Spinal cord (tissue), 10 donors: Measurements from ENCODE around the gene UBE2I. TPM values are rescaled to one million over a fixed set of nuclear protein-coding genes. Genes with fewer than 3 reads are reported as not detected.

Experiments used
- DNase-seq, 6 donors: peaks; one replicate each; pipeline versions ENCODE4 v3.0.0 to v3.0.0-alpha.2; 2013 to 2015; ENCODE audit warnings: low spot score in 6 of 6, low read depth in 4 of 6
- H3K27ac ChIP-seq: one replicate; pipeline ENCODE4 v1.5.1; 2013; ENCODE audit warnings: low read depth, low read length, control low read depth
- H3K27me3 ChIP-seq: one replicate; pipeline ENCODE4 v1.6.1; 2013; ENCODE audit warnings: low read length; ENCODE audit not compliant: control insufficient read depth, insufficient read depth
- H3K36me3 ChIP-seq: one replicate; pipeline ENCODE4 v1.6.1; 2013; ENCODE audit warnings: low read length; ENCODE audit not compliant: control insufficient read depth, insufficient read depth
- H3K4me1 ChIP-seq: one replicate; pipeline ENCODE4 v1.6.1; 2013; ENCODE audit warnings: low read length; ENCODE audit not compliant: control insufficient read depth, insufficient read depth
- H3K4me3 ChIP-seq: one replicate; pipeline ENCODE4 v1.5.1; 2013; ENCODE audit warnings: low read depth, low read length, control low read depth
- H3K9me3 ChIP-seq: one replicate; pipeline ENCODE4 v1.6.1; 2013; ENCODE audit warnings: low read length; ENCODE audit not compliant: control insufficient read depth, insufficient read depth
- WGBS: methylation state at CpG from one replicate; pipeline ENCODE4 v1.1.5; 2013; ENCODE audit warnings: missing lambda C conversion rate; ENCODE audit not compliant: insufficient coverage; 5-methylcytosine and 5-hydroxymethylcytosine counted together
- polyA plus RNA-seq, 2 donors: library from polyadenylated mRNA; unstranded; fragments of 120-200 nt; gene quantifications; one replicate each; pipeline ENCODE4 v1.2.1, GENCODE V29; 2013; ENCODE audit not compliant: insufficient read length in 2 of 2
- total RNA-seq, 2 donors: library from RNA; depleted of rRNA in 1 of 2; stranded (reverse); fragments of 120-200 nt in 1 of 2; fragments of >200 nt in 1 of 2; gene quantifications; one replicate each; pipeline versions ENCODE4 v1.2.3 to v1.2.4, GENCODE V29; 2013 to 2014
- donor health status: healthy.

The UBE2I gene
- total and polyA plus RNA-seq, 4 donors: 28.7 to 139 (median 82.3) TPM

DNA sequence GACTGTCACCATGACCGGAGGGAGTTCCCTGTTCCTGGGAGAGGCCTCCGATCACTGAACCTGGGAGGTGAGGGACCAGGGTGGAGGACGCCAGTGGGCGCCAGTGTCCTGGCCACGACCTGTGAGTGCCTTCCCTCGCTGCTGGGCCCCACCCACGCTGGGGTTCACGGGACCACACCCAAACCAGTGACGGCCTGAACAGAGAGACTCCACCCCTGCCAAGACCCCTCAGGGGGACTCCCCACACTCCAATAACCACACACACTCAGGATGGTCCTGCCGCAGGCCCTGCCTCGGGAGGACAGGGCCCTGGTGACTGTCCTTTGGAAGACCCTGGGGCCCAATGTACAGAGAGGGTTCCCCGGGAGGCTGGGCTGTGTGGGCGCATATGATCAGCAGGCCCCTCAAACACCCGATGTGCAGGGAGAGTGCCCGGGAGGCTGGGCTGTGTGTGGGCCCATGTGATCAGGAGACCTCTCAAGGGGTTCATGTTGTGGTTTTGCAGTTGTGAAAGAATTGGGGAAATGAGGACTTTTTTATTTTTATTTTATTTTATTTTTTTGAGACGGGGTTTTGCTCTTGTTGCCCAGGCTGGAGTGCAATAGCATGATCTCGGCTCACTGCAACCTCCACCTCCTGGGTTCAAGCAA is 27.0 kb upstream of the UBE2I start:
- Histone ChIP-seq H3K27ac (no peak overlapping the region), H3K4me1 (peaks cover 4% of the 10 kb centered on the region), H3K4me3 (no peak overlapping the region), H3K27me3 (peaks cover 22% of the 10 kb centered on the region), H3K9me3 (no peaks in the 10 kb centered on the region), H3K36me3 (no peaks in the 10 kb centered on the region)
- no peak for DNase-seq
- 78% methylated on average over 12 of the region's 17 CpGs for WGBS

GRCh38 chr16:1283296-1283695 is 26.1 kb upstream of the UBE2I start:
- 34% methylated on average over 17 of the region's 17 CpGs for WGBS
- no peak for DNase-seq
- no peaks in the 10 kb centered on the region for H3K9me3 ChIP-seq
- H3K27me3 ChIP-seq: peaks cover 26% of the 10 kb centered on the region
- no peaks in the 10 kb centered on the region for H3K36me3 ChIP-seq
- no peak overlapping the region for H3K27ac ChIP-seq
- no peak overlapping the region for H3K4me3 ChIP-seq
- H3K4me1 ChIP-seq: no peaks in the 10 kb centered on the region

DNA sequence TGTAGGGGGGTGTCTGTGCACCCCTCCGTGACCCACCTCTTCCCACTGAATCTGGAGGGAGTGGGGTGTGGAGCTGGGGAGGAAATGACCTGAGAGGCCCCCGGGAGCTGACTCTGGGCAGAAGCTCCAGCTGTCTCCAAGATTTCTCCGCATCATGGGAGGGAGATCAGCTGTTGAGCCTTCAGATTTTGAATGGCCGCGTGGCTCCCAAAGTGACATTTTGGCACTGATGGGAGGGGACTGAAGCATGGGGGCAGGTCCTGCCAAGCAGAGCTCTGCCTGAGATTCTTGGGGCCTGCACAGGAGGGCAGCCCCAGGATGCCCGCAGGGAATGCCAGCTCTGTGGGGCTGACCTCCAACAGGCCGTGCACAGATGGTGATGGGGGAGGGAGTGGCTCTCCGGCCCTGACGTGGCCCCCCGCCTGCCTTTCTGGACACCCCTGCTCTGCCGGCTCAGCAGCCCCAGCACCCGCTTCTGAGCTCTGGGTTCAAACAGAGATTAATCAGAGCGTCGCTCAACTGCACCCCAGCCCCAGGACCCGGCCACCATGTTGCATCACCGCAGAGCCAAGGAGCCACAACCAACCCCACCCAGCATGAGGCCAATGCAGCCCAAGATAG is 25.3 kb upstream of the UBE2I start:
- H3K36me3 ChIP-seq: no peaks in the 10 kb centered on the region
- 73% methylated on average over 13 of the region's 16 CpGs for WGBS
- no peaks in the 10 kb centered on the region for H3K9me3 ChIP-seq
- no peak overlapping the region for H3K4me3 ChIP-seq
- no peak for DNase-seq
- no peak overlapping the region for H3K27ac ChIP-seq
- peaks cover 1% of the 10 kb centered on the region for H3K4me1 ChIP-seq
- peaks cover 31% of the 10 kb centered on the region for H3K27me3 ChIP-seq

- WGBS: 62% methylated on average over 34 of the region's 38 CpGs
These were observed 23.5 kb upstream of the UBE2I start for GRCh38 chr16:1285669-1286512.

GRCh38 chr16:1286513-1287094 is 22.8 kb upstream of the UBE2I start:
- H3K27ac ChIP-seq: no peak overlapping the region
- H3K27me3 ChIP-seq: peaks cover 54% of the 10 kb centered on the region
- no peaks in the 10 kb centered on the region for H3K36me3 ChIP-seq
- H3K4me1 ChIP-seq: peaks cover 18% of the 10 kb centered on the region
- 72% methylated on average over 22 of the region's 25 CpGs for WGBS
- no peak overlapping the region for H3K4me3 ChIP-seq
- DNase-seq: no peak
- H3K9me3 ChIP-seq: no peaks in the 10 kb centered on the region

More at GRCh38 chr16:1285669-1286512, 23.5 kb upstream of the UBE2I start:
- peaks cover 47% of the 10 kb centered on the region for H3K27me3 ChIP-seq
- H3K4me3 ChIP-seq: no peak overlapping the region
- no peaks in the 10 kb centered on the region for H3K36me3 ChIP-seq
- DNase-seq: no peak
- H3K9me3 ChIP-seq: no peaks in the 10 kb centered on the region
- H3K4me1 ChIP-seq: peaks cover 14% of the 10 kb centered on the region
- H3K27ac ChIP-seq: no peak overlapping the region

DNA sequence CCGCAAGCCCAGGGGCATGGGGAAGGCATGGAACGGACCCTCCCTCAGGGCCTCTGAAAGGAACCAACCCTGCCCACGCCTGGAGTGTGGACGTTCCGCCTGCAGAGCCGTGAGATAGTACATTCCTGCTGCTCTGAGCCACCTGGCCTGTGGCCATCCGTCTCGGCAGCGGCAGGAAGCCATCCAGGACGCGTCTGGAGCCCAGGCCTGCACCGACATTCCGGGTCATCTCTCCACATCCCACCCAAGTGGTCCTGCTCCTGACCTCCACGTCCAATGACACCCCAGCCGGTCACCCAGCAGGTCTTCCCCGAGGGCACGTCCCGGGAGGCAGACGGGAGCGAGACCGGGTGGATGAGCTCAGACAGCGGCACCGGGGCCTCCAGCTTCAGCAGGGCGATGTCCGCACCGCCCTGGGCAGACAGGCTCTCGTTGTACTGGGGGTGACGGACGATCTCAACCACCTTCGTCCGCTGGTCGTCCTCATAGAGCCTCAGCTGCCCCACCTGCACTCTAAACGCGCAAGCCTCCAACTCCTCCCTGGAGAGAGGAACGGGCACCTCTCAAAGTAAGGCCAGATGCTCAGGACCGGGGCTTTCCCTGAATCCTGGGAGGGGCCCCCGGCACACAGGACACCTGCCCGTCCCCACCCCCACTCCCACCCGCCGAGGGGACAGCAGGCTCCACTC is 21.3 kb upstream of the UBE2I start:
- DNase-seq: no peak
- Histone ChIP-seq H3K9me3 (no peaks in the 10 kb centered on the region), H3K4me3 (no peak overlapping the region), H3K36me3 (no peaks in the 10 kb centered on the region), H3K27me3 (peaks cover 59% of the 10 kb centered on the region), H3K27ac (no peak overlapping the region), H3K4me1 (peaks cover 18% of the 10 kb centered on the region)
- 62% methylated on average over 37 of the region's 40 CpGs for WGBS

DNA sequence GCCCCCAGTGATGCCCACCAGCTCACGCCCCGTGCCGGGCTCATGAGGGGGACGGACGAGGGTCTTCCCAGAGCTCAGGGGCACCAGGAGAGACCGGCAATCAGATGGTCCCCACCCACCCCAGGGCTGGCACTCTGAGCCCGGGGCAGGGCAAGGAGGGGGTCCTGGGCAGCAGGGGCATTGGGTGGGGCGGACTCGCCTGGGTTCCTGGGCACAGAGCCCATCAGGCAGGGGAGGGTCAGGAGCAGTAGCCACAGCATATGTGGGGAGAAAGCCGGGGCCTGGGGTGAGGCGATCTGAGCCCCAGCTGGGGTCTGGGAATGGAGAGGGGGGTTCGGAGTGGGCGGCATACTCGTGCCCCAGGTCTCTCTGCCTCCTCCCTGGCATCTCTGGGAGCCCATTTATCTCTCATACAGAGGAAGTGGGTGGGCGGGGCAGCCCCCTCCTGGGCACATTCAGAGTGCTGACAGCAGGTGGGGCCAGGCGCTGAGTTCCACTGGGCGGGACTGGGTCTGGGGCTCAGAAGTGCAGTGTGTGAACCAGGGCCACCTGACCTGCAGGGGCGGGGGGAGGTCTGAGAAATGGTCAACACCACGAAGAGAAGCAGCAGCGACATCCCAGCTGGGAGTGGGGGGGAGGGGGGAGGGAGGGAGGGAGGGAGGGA is 20.5 kb upstream of the UBE2I start:
- DNase-seq: no peak
- Histone ChIP-seq H3K27ac (no peak overlapping the region), H3K27me3 (peaks cover 59% of the 10 kb centered on the region), H3K9me3 (no peaks in the 10 kb centered on the region), H3K4me1 (peaks cover 18% of the 10 kb centered on the region), H3K36me3 (no peaks in the 10 kb centered on the region), H3K4me3 (no peak overlapping the region)
- 36% methylated on average over 13 of the region's 20 CpGs for whole genome bisulfite sequencing

- Histone ChIP-seq H3K4me3 (no peak overlapping the region), H3K36me3 (no peaks in the 10 kb centered on the region), H3K27me3 (peaks cover 56% of the 10 kb centered on the region), H3K9me3 (no peaks in the 10 kb centered on the region), H3K27ac (no peak overlapping the region), H3K4me1 (peaks cover 18% of the 10 kb centered on the region)
- 12% methylated on average over 13 of the region's 17 CpGs for WGBS
- DNase-seq: no peak
These were observed 20.0 kb upstream of the UBE2I start for GRCh38 chr16:1289477-1289866.

GRCh38 chr16:1290063-1290501 is 19.4 kb upstream of the UBE2I start:
- Histone ChIP-seq H3K9me3 (no peaks in the 10 kb centered on the region), H3K4me1 (peaks cover 18% of the 10 kb centered on the region), H3K27ac (no peak overlapping the region), H3K4me3 (no peak overlapping the region), H3K27me3 (peaks cover 55% of the 10 kb centered on the region), H3K36me3 (no peaks in the 10 kb centered on the region)
- DNase-seq: no peak
- 12% methylated on average over 20 of the region's 22 CpGs for WGBS
